Mammary epithelial cell (primary cell): Measurements from ENCODE around the gene MGA.

Source experiments
- EZH2 ChIP-seq: IDR thresholded peaks from 2 replicates; pipeline ENCODE4 v1.6.1; 2012; ENCODE audit warnings: low read length, inconsistent platforms, borderline replicate concordance
- TF ChIP-seq, protein P1 (sequence below), 2 donors: IDR thresholded peaks in 1 of 2; conservative IDR thresholded peaks in 1 of 2; 2 replicates each; pipeline ENCODE4 v1.5.1; 2011 to 2012; ENCODE audit warnings: inconsistent platforms in 2 of 2, low read length in 2 of 2, mild to moderate bottlenecking in 2 of 2, control low read depth in 1 of 2, low read depth in 1 of 2; ENCODE audit not compliant: insufficient read depth in 1 of 2; ENCODE audit errors: extremely low read depth in 1 of 2

DNA sequence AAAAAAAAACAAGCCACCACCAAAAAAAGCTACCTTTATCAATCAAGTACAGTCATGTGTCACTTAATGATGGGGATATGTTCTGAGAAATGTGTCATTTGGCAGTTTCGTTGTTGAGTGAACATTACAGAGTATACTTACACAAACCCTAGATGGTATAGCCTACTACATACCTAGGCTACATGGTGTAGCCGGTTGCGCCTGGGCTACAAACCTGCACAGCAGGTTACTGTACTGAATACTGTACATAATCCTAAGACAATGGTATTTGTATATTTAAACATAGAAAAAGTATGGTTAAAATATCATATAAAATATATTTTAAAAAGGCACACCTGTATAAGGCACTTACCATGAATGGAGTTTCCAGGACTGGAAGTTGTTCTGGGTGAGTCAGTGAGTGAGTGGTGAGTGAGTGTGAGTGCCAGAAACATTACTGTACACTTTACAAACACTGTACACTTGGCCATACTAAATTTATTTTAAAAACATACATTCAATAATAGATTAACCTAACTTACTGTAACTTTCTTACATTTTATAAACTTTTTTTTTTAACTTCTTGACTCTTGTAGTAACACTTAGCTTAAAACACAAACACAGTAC, 141.7 kb downstream of the MGA start:
- TF ChIP-seq, protein P1, sequence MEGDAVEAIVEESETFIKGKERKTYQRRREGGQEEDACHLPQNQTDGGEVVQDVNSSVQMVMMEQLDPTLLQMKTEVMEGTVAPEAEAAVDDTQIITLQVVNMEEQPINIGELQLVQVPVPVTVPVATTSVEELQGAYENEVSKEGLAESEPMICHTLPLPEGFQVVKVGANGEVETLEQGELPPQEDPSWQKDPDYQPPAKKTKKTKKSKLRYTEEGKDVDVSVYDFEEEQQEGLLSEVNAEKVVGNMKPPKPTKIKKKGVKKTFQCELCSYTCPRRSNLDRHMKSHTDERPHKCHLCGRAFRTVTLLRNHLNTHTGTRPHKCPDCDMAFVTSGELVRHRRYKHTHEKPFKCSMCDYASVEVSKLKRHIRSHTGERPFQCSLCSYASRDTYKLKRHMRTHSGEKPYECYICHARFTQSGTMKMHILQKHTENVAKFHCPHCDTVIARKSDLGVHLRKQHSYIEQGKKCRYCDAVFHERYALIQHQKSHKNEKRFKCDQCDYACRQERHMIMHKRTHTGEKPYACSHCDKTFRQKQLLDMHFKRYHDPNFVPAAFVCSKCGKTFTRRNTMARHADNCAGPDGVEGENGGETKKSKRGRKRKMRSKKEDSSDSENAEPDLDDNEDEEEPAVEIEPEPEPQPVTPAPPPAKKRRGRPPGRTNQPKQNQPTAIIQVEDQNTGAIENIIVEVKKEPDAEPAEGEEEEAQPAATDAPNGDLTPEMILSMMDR (conservative IDR thresholded peaks at IDR 0.05 in 1 of 2, IDR thresholded peaks at IDR 0.05 in 1 of 2; ENCODE audit: extremely low read depth in 1 of 2, insufficient read depth in 1 of 2, low read depth in 1 of 2, low read length in 2 of 2): no peak
- no peak for TF ChIP-seq EZH2
